K562 (cell line): ENCODE data around the gene PPP1R9B. TPM values are rescaled to one million over a fixed set of nuclear protein-coding genes. Genes with fewer than 3 reads are reported as not detected.

Experiments used
- ADNP ChIP-seq: fragments of 200-800 bp; sonication (Bioruptor generic); IDR thresholded peaks from 2 replicates; pipeline ENCODE4 v1.6.1; 2016; ENCODE audit warnings: missing genetic modification characterization, missing compliant biosample characterization
- CREM ChIP-seq: IDR thresholded peaks from 2 replicates; pipeline ENCODE4 v1.6.1; 2014; ENCODE audit warnings: antibody characterized with exemption, low read depth
- MAZ ChIP-seq, 2 experiments: fragments of 450-650 bp in 1 of 2; sonication (generic) in 1 of 2; formaldehyde crosslinking; IDR thresholded peaks in 1 of 2; conservative IDR thresholded peaks in 1 of 2; 2 replicates each; pipeline versions ENCODE4 v1.4.0 to v1.5.0; 2020; ENCODE audit warnings: mild to moderate bottlenecking in 1 of 2, missing genetic modification reagents in 1 of 2
- NRF1 ChIP-seq, 2 experiments: fragments of 450-650 bp; IDR thresholded peaks in 1 of 2; conservative IDR thresholded peaks in 1 of 2; 2 replicates each; pipeline ENCODE4 v1.6.1; 2014; ENCODE audit warnings: mild to moderate bottlenecking in 2 of 2
- PRPF4 ChIP-seq: fragments of 200-400 bp; formaldehyde crosslinking; IDR thresholded peaks from one replicate; pipeline ENCODE4 v1.6.1; 2017; ENCODE audit warnings: low read length, low read depth, mild to moderate bottlenecking; ENCODE audit not compliant: insufficient read depth, poor library complexity, severe bottlenecking
- RFX7 ChIP-seq: fragments of 250-450 bp; sonication (Bioruptor Pico); IDR thresholded peaks from 2 replicates; pipeline ENCODE4 v1.5.1; 2021; ENCODE audit warnings: mild to moderate bottlenecking
- SIN3B ChIP-seq: fragments of 450-650 bp; IDR thresholded peaks from 2 replicates; pipeline ENCODE4 v1.6.1; 2017; ENCODE audit warnings: low read depth, mild to moderate bottlenecking, moderate library complexity
- SP1 ChIP-seq: sonication (generic); formaldehyde crosslinking; IDR thresholded peaks from 2 replicates; pipeline ENCODE4 v1.8.1; 2022; ENCODE audit warnings: mild to moderate bottlenecking, missing genetic modification reagents
- ZNF764 ChIP-seq: fragments of 250-450 bp; sonication (Bioruptor Pico); IDR thresholded peaks from 2 replicates; pipeline ENCODE4 v1.4.0; 2020; ENCODE audit warnings: low read depth, mild to moderate bottlenecking, moderate library complexity
- polyA plus RNA-seq, 8 experiments: library from polyadenylated mRNA; depleted of rRNA in 4 of 8; stranded (reverse) in 5 of 8; unstranded in 3 of 8; fragments of >200 nt; fragmentation: Nextera tagmentation in 2 of 8; fragmentation: Illumina TruSeq in 1 of 8; extraction: Ambion mirVana in 2 of 8; extraction: Trizol in 1 of 8; gene quantifications; 2 replicates each; pipeline versions ENCODE4 v1.2.1 to v1.2.3, GENCODE V29; 2011 to 2014; ENCODE audit warnings: inconsistent platforms in 1 of 8, missing spikeins in 1 of 8
- total RNA-seq, 7 experiments: library from RNA; depleted of rRNA in 6 of 7; stranded (reverse); fragments of >200 nt in 6 of 7; fragmentation: Illumina TruSeq in 2 of 7; extraction: Trizol in 2 of 7; gene quantifications; 2 replicates each; pipeline versions ENCODE4 v1.2.1 to v1.2.3, GENCODE V29; 2011 to 2021; ENCODE audit warnings: low replicate concordance in 1 of 7
- TF ChIP-seq, protein P1 (sequence below): fragments of 250-450 bp; sonication (Bioruptor Pico); IDR thresholded peaks from 2 replicates; pipeline ENCODE4 v1.4.0; 2020; ENCODE audit warnings: borderline replicate concordance
- TF ChIP-seq, protein P2 (sequence below): fragments of 450-650 bp; formaldehyde crosslinking; IDR thresholded peaks from 2 replicates; pipeline ENCODE4 v1.4.0; 2022; ENCODE audit warnings: mild to moderate bottlenecking, moderate library complexity
- TF ChIP-seq, protein P3 (sequence below), 3 experiments: fragments of 200-800 bp in 1 of 3; fragments of 250-450 bp in 1 of 3; fragments of 450-650 bp in 1 of 3; sonication (Bioruptor Pico) in 1 of 3; sonication (Bioruptor generic) in 1 of 3; formaldehyde crosslinking in 1 of 3; IDR thresholded peaks; 2 replicates each; pipeline versions ENCODE4 v1.6.1 to v1.8.0; 2016 to 2022; ENCODE audit warnings: mild to moderate bottlenecking in 2 of 3, missing genetic modification characterization in 2 of 3, missing compliant biosample characterization in 1 of 3, moderate library complexity in 1 of 3
- TF ChIP-seq, protein P4 (sequence below): sonication (generic); formaldehyde crosslinking; IDR thresholded peaks from 2 replicates; pipeline ENCODE4 v1.8.0; 2022; ENCODE audit warnings: missing genetic modification reagents, mild to moderate bottlenecking, borderline replicate concordance
- TF ChIP-seq, protein P5 (sequence below), 2 experiments: IDR thresholded peaks; 2 replicates each; pipeline ENCODE4 v1.6.1; 2012; ENCODE audit warnings: improper control_type of control experiment in 2 of 2, low read depth in 2 of 2, low read length in 2 of 2, borderline replicate concordance in 1 of 2

PPP1R9B gene
- total and polyA plus RNA-seq, 9 of the 15 experiments (the other 6 are each of a cell fraction or from before 2014, with no cell fraction given), result 0.10 to 63.5 (median 24.7) TPM

DNA sequence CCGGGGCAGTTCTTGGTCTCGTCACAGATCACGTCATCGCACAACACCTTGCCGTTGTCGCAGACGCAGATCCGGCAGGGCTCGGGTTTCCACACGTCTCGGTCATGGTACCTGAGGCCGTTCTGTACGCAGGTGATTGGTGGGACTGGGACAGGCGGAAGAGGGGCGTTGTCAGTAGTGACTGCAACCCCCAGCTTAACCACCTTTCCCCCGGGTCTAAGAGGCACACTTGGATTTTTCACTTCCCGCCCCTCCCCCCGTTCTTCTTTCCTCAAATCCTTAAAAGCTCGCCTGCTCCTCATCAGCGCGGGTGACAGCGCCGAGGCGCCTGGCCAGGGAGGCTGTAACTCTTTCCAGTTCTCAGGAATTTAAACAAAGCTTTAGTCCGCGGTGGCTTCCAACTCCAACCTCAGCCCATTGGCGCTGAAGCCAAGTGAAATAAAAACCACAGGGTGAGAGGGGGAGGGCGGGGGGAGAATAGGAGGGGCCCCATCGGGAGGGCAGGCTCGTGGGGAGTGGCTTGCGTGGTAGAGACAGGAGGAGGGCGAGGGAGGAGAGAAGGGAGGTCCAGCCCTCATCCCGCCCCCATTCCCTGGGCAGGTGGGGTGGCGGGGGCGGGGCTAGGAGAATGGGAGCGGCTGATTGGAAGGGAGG is 49.5 kb upstream of the PPP1R9B start (continued):
- TF ChIP-seq, protein P1, sequence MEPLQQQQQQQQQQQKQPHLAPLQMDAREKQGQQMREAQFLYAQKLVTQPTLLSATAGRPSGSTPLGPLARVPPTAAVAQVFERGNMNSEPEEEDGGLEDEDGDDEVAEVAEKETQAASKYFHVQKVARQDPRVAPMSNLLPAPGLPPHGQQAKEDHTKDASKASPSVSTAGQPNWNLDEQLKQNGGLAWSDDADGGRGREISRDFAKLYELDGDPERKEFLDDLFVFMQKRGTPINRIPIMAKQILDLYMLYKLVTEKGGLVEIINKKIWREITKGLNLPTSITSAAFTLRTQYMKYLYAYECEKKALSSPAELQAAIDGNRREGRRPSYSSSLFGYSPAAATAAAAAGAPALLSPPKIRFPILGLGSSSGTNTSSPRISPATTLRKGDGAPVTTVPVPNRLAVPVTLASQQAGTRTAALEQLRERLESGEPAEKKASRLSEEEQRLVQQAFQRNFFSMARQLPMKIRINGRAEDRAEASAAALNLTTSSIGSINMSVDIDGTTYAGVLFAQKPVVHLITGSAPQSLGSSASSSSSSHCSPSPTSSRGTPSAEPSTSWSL (CRISPR knock-in tag), result no peak
- TF ChIP-seq ADNP, result no peak
- TF ChIP-seq CREM, result peak; percentile 55
- TF ChIP-seq SIN3B, result no peak
- TF ChIP-seq, protein P2, sequence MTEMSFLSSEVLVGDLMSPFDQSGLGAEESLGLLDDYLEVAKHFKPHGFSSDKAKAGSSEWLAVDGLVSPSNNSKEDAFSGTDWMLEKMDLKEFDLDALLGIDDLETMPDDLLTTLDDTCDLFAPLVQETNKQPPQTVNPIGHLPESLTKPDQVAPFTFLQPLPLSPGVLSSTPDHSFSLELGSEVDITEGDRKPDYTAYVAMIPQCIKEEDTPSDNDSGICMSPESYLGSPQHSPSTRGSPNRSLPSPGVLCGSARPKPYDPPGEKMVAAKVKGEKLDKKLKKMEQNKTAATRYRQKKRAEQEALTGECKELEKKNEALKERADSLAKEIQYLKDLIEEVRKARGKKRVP (CRISPR knock-in tag), result no peak
- TF ChIP-seq, protein P3, sequence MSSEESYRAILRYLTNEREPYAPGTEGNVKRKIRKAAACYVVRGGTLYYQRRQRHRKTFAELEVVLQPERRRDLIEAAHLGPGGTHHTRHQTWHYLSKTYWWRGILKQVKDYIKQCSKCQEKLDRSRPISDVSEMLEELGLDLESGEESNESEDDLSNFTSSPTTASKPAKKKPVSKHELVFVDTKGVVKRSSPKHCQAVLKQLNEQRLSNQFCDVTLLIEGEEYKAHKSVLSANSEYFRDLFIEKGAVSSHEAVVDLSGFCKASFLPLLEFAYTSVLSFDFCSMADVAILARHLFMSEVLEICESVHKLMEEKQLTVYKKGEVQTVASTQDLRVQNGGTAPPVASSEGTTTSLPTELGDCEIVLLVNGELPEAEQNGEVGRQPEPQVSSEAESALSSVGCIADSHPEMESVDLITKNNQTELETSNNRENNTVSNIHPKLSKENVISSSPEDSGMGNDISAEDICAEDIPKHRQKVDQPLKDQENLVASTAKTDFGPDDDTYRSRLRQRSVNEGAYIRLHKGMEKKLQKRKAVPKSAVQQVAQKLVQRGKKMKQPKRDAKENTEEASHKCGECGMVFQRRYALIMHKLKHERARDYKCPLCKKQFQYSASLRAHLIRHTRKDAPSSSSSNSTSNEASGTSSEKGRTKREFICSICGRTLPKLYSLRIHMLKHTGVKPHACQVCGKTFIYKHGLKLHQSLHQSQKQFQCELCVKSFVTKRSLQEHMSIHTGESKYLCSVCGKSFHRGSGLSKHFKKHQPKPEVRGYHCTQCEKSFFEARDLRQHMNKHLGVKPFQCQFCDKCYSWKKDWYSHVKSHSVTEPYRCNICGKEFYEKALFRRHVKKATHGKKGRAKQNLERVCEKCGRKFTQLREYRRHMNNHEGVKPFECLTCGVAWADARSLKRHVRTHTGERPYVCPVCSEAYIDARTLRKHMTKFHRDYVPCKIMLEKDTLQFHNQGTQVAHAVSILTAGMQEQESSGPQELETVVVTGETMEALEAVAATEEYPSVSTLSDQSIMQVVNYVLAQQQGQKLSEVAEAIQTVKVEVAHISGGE (CRISPR knock-in tag; IDR thresholded peaks at IDR 0.05), result no peak
- TF ChIP-seq NRF1 (conservative IDR thresholded peaks at IDR 0.05 in 1 of 2, IDR thresholded peaks at IDR 0.05 in 1 of 2), result no peak; a peak in 1 of 4 replicates
- TF ChIP-seq ZNF764 (CRISPR knock-in tag), result no peak
- TF ChIP-seq MAZ (CRISPR knock-in tag; conservative IDR thresholded peaks at IDR 0.05 in 1 of 2, IDR thresholded peaks at IDR 0.05 in 1 of 2), result no peak
- TF ChIP-seq RFX7 (CRISPR knock-in tag), result no peak
- TF ChIP-seq, protein P4, sequence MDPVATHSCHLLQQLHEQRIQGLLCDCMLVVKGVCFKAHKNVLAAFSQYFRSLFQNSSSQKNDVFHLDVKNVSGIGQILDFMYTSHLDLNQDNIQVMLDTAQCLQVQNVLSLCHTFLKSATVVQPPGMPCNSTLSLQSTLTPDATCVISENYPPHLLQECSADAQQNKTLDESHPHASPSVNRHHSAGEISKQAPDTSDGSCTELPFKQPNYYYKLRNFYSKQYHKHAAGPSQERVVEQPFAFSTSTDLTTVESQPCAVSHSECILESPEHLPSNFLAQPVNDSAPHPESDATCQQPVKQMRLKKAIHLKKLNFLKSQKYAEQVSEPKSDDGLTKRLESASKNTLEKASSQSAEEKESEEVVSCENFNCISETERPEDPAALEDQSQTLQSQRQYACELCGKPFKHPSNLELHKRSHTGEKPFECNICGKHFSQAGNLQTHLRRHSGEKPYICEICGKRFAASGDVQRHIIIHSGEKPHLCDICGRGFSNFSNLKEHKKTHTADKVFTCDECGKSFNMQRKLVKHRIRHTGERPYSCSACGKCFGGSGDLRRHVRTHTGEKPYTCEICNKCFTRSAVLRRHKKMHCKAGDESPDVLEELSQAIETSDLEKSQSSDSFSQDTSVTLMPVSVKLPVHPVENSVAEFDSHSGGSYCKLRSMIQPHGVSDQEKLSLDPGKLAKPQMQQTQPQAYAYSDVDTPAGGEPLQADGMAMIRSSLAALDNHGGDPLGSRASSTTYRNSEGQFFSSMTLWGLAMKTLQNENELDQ (CRISPR knock-in tag), result no peak
- no peak for TF ChIP-seq PRPF4
- TF ChIP-seq, protein P5, sequence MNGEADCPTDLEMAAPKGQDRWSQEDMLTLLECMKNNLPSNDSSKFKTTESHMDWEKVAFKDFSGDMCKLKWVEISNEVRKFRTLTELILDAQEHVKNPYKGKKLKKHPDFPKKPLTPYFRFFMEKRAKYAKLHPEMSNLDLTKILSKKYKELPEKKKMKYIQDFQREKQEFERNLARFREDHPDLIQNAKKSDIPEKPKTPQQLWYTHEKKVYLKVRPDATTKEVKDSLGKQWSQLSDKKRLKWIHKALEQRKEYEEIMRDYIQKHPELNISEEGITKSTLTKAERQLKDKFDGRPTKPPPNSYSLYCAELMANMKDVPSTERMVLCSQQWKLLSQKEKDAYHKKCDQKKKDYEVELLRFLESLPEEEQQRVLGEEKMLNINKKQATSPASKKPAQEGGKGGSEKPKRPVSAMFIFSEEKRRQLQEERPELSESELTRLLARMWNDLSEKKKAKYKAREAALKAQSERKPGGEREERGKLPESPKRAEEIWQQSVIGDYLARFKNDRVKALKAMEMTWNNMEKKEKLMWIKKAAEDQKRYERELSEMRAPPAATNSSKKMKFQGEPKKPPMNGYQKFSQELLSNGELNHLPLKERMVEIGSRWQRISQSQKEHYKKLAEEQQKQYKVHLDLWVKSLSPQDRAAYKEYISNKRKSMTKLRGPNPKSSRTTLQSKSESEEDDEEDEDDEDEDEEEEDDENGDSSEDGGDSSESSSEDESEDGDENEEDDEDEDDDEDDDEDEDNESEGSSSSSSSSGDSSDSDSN (IDR thresholded peaks at IDR 0.05; ENCODE audit: borderline replicate concordance in 1 of 2, low read depth in 2 of 2, low read length in 2 of 2), result no peak
- no peak for TF ChIP-seq SP1 (CRISPR knock-in tag)
